Stimulated activated CD4-positive, alpha-beta T cell treated with anti-CD3 and anti-CD28 coated beads, Interleukin-2, amount 100 ng/mL, for 24 hours (primary cell): ENCODE data around the gene NCKAP5L.
A peak's percentile ranks its signal among the peaks of the same experiment; 100 is the strongest.
"Not testable (repeated sequence)": the region's sequence is repeated elsewhere in the genome, so short reads cannot be mapped to it uniquely, and the experiment has no call there.

ENCODE experiments used
- DNase-seq, 2 donors: peaks; one replicate each; pipeline ENCODE4 v3.0.0-alpha.2; 2020

NCKAP5L gene

GRCh38 chr12:49776413-49776812 lies 51.8 kb downstream of the NCKAP5L start:
- peak; percentile 53 to 67 for DNase-seq

GRCh38 chr12:49773102-49773501 lies 55.1 kb downstream of the NCKAP5L start:
- not testable (repeated sequence) for DNase-seq

- DNase-seq: no peak
Observed at GRCh38 chr12:49767333-49767732, 60.9 kb downstream of the NCKAP5L start.

GRCh38 chr12:49766115-49766455 lies 62.1 kb downstream of the NCKAP5L start:
- DNase-seq: no peak

- no peak for DNase-seq
Observed at GRCh38 chr12:49764126-49764525, 64.1 kb downstream of the NCKAP5L start.

GRCh38 chr12:49763006-49763591 lies 65.1 kb downstream of the NCKAP5L start:
- peak; percentile 83 to 87 for DNase-seq

GRCh38 chr12:49762468-49762847 lies 65.8 kb downstream of the NCKAP5L start:
- no peak for DNase-seq

- no peak for DNase-seq
Observed at GRCh38 chr12:49761677-49762467, 66.3 kb downstream of the NCKAP5L start.

- no peak for DNase-seq
Observed at GRCh38 chr12:49750996-49751393, 77.2 kb downstream of the NCKAP5L start.

GRCh38 chr12:49750027-49750995 lies 77.9 kb downstream of the NCKAP5L start:
- DNase-seq: peak; percentile 43 to 57

- DNase-seq: no peak
Observed at GRCh38 chr12:49748800-49749199, 79.4 kb downstream of the NCKAP5L start.

- no peak for DNase-seq
Observed at GRCh38 chr12:49748306-49748705, 79.9 kb downstream of the NCKAP5L start.

GRCh38 chr12:49744363-49744885 lies 83.8 kb downstream of the NCKAP5L start:
- no peak for DNase-seq

GRCh38 chr12:49741882-49742620 lies 86.2 kb downstream of the NCKAP5L start:
- DNase-seq: peak; percentile 86 to 87
